ENCODE measurements around the gene CXCL14. TPM values are rescaled to one million over a fixed set of nuclear protein-coding genes. Genes with fewer than 3 reads are reported as not detected.

CXCL14 gene
- total and polyA plus RNA-seq, 2 of the 4 experiments (the other 2 are of a cell fraction): not detected

DNA sequence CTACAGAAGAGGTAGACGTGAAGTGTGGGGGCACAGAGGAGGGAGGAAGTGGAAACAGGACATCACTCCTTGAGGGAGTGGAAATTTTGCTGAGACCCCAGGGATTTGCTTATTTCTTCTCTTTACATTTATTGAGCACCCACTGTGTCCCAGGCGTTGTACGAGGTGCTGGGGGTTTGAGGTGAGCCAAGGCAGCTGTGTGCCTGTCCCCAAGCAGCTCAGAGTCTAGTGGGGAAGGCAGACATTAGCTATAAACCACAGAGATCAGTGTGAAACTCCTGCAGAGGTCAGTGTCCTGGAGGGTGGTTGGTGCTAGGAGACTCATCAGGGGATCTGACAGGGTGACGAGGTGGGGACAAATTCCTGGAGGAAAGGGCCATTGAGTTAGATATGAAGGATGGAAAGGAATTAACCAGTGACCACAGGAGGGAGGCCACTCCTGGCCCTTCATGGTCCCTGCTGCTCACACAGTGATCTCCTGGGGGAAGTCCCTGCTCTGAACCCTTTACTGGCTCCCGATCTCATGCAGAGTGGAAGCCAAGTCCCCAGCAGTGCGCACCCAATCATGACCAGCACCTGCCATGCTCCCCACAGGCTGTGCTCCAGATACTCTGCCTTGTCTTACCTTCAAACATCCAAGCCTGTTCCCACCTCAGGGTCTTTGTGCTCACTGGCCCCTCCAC is 3.4 kb upstream of the CXCL14 start:
- H4K91ac ChIP-seq (ENCODE audit: insufficient read depth, low read depth, low read length): no peak overlapping the region
- H3K27me3 ChIP-seq (ENCODE audit: control insufficient read depth, insufficient read depth, low read length): peaks cover 50% of the 10 kb centered on the region
- no peak for DNase-seq
- H3K14ac ChIP-seq (replicated peaks; ENCODE audit: low read depth, low read length): no peak overlapping the region
- CTCF ChIA-PET: no interaction called here
- no peaks in the 10 kb centered on the region for H3K79me1 ChIP-seq (ENCODE audit: low read depth in 1 of 2, low read length in 2 of 2)
- H3K9ac ChIP-seq (ENCODE audit: low read depth, low read length): no peak overlapping the region
- no peak overlapping the region for H3K4ac ChIP-seq (ENCODE audit: low read depth, low read length)
- H4K8ac ChIP-seq (ENCODE audit: low read depth in 2 of 2, low read length in 2 of 2): no peak overlapping the region
- H4K5ac ChIP-seq (ENCODE audit: low read depth, low read length): no peak overlapping the region
- intact Hi-C loops (cut with micrococcal nuclease) (no loop called here), in situ Hi-C loops (cut with MboI; ENCODE audit: low sequenced_read_pairs) (no loop called here), dilution Hi-C loops (cut with HindIII; ENCODE audit: low sequenced_read_pairs, unreplicated experiment) (no loop called here)
- H3K4me1 ChIP-seq (ENCODE audit: control insufficient read depth, insufficient read depth, low read length): no peaks in the 10 kb centered on the region
- H3K56ac ChIP-seq (ENCODE audit: extremely low read depth, insufficient read depth, low read length): no peak overlapping the region
- no peak overlapping the region for H2AK5ac ChIP-seq (ENCODE audit: low read depth, low read length)
- H2BK20ac ChIP-seq (ENCODE audit: low read depth, low read length): no peak overlapping the region
- 66% methylated on average over 2 of the region's 6 CpGs; no CpG with 5 or more reads in 1 of the 2 experiments for WGBS, 2 experiments (ENCODE audit: extremely low coverage in 2 of 2, insufficient read length in 1 of 2)
- H2BK5ac ChIP-seq (ENCODE audit: low read depth, low read length, poor library complexity, severe bottlenecking): no peak overlapping the region
- H2AK9ac ChIP-seq (replicated peaks; ENCODE audit: low read depth, low read length, poor library complexity): no peak overlapping the region
- no peak for TF ChIP-seq CEBPB (IDR thresholded peaks at IDR 0.05; ENCODE audit: low read depth, low read length)
- no peak overlapping the region for H3K4me2 ChIP-seq (ENCODE audit: low read depth, low read length)
- no peak overlapping the region for H2AFZ ChIP-seq (replicated peaks; ENCODE audit: low read length, poor library complexity)
- no peak overlapping the region for H2BK120ac ChIP-seq (ENCODE audit: low read depth, low read length)
- BruUV-seq (replicated peaks): no TSS peak
- no peak overlapping the region for H3K18ac ChIP-seq (ENCODE audit: low read depth, low read length)
- no peaks in the 10 kb centered on the region for H3K36me3 ChIP-seq (ENCODE audit: control insufficient read depth, insufficient read depth, low read length)
- no peaks in the 10 kb centered on the region for H4K20me1 ChIP-seq (ENCODE audit: insufficient read depth, low read length)
- H3K27ac ChIP-seq (ENCODE audit: insufficient read depth, low read length): no peak overlapping the region
- no peak overlapping the region for H2BK15ac ChIP-seq (ENCODE audit: low read depth, low read length)
- POLR2A ChIA-PET (ENCODE audit: unreplicated experiment): no interaction called here
- no peak overlapping the region for H3K4me3 ChIP-seq (ENCODE audit: insufficient read depth, low read depth, low read length)
- no peaks in the 10 kb centered on the region; the same call in 1 of the 2 replicates for H3K9me3 ChIP-seq (ENCODE audit: control insufficient read depth, insufficient read depth, low read length)
- no peak for ATAC-seq (ENCODE audit: low read depth)
- H3K23ac ChIP-seq (ENCODE audit: low read depth, low read length): no peak overlapping the region
- H3K9me1 ChIP-seq (ENCODE audit: insufficient read depth, low read length): no peaks in the 10 kb centered on the region

Measured in IMR-90 (cell line).